GM12878 (cell line): ENCODE results near the gene CARD11. TPM values are rescaled to one million over a fixed set of nuclear protein-coding genes. Genes with fewer than 3 reads are reported as not detected.
"Not testable (repeated sequence)": the region's sequence is repeated elsewhere in the genome, so short reads cannot be mapped to it uniquely, and the experiment has no call there.

ENCODE experiments used
- ATAC-seq: fragments of 200-7000 bp; cut with Tn5 transposase; 3 replicates; pipeline ENCODE4 v1.9.1; 2020; ENCODE audit warnings: mild to moderate bottlenecking, moderate library complexity
- BruUV-seq: library from RNA; stranded (reverse); fragments of 400-500 nt; replicated peaks from 2 replicates; lab custom pipeline; 2021; lab: Mats Ljungman, UMichigan
- CTCF ChIA-PET: fragments of 300-600 bp; sonication (Branson Sonifier 250); formaldehyde crosslinking; extraction: SDS; loops from one replicate; lab custom pipeline; 2021; ENCODE audit warnings: inconsistent platforms; lab: Yijun Ruan, JAX
- POLR2A ChIA-PET: fragments of 350-600 bp; formaldehyde crosslinking; extraction: SDS; loops from one replicate; lab custom pipeline; 2021; ENCODE audit warnings: inconsistent platforms; lab: Charles Lee
- RAD21 ChIA-PET: fragments of 300-600 bp; sonication (Branson Sonifier 250); formaldehyde crosslinking; loops from one replicate; lab custom pipeline; 2023; ENCODE audit warnings: antibody characterized with exemption; ENCODE audit not compliant: unreplicated experiment; lab: Charles Lee
- SMC1A ChIA-PET: fragments of 300-600 bp; sonication (Branson Sonifier 250); formaldehyde crosslinking; loops from one replicate; lab custom pipeline; 2023; ENCODE audit not compliant: unreplicated experiment, uncharacterized antibody; lab: Charles Lee
- DNase-seq: peaks from one replicate; pipeline ENCODE4 v3.0.0-alpha.2; 2011; ENCODE audit warnings: low read depth, low spot score
- FAIRE-seq: peaks from 3 replicates; lab custom pipeline; 2011; peaks lifted over from hg19 to GRCh38; lab: Jason Lieb, UNC
- H2AFZ ChIP-seq: 2 replicates; pipeline ENCODE4 v1.6.0; 2011; ENCODE audit warnings: low read depth, low read length, control low read depth; ENCODE audit not compliant: control insufficient read depth
- H3K27ac ChIP-seq: 2 replicates; pipeline ENCODE4 v1.5.1; 2011; ENCODE audit warnings: control low read depth; ENCODE audit not compliant: control insufficient read depth, insufficient read depth
- H3K27me3 ChIP-seq, 2 experiments: replicated peaks in 1 of 2; 2 replicates each; pipeline versions ENCODE4 v1.6.0 to v1.6.1; 2011; ENCODE audit warnings: low read length in 1 of 2; ENCODE audit not compliant: control insufficient read depth in 2 of 2, insufficient read depth in 2 of 2
- H3K36me3 ChIP-seq, 2 experiments: 2 replicates each; pipeline ENCODE4 v1.5.1; 2011; ENCODE audit warnings: low read length in 1 of 2; ENCODE audit not compliant: control insufficient read depth in 2 of 2, insufficient read depth in 2 of 2
- H3K4me1 ChIP-seq: 2 replicates; pipeline ENCODE4 v1.6.1; 2011; ENCODE audit warnings: mild to moderate bottlenecking, low read length, moderate library complexity, mixed read lengths; ENCODE audit not compliant: control insufficient read depth, insufficient read depth
- H3K4me2 ChIP-seq: 2 replicates; pipeline ENCODE4 v1.6.0; 2011; ENCODE audit warnings: control low read depth; ENCODE audit not compliant: control insufficient read depth, insufficient read depth
- H3K4me3 ChIP-seq: fragments of 200-600 bp; sonication (generic); 2 replicates; pipeline ENCODE4 v1.5.1; 2016
- H3K79me2 ChIP-seq: 2 replicates; pipeline ENCODE4 v1.6.0; 2011; ENCODE audit warnings: low read length; ENCODE audit not compliant: control insufficient read depth, insufficient read depth
- H3K9ac ChIP-seq: 2 replicates; pipeline ENCODE4 v1.8.0; 2011; ENCODE audit warnings: low read length, control low read depth, mixed read lengths; ENCODE audit not compliant: control insufficient read depth, insufficient read depth
- H3K9me3 ChIP-seq: replicated peaks from 3 replicates; pipeline ENCODE4 v1.5.1; 2011; ENCODE audit warnings: mild to moderate bottlenecking, low read length; ENCODE audit not compliant: control insufficient read depth, insufficient read depth
- H4K20me1 ChIP-seq: 2 replicates; pipeline ENCODE4 v1.6.0; 2011; ENCODE audit not compliant: control insufficient read depth, insufficient read depth
- IKZF1 ChIP-seq: fragments of 450-650 bp; conservative IDR thresholded peaks from 2 replicates; pipeline ENCODE4 v1.6.1; 2017; ENCODE audit warnings: antibody characterized with exemption, mild to moderate bottlenecking
- MEF2B ChIP-seq: fragments of 450-650 bp; IDR thresholded peaks from 2 replicates; pipeline ENCODE4 v1.6.1; 2018; ENCODE audit warnings: mild to moderate bottlenecking, moderate library complexity; ENCODE audit not compliant: partially characterized antibody, poor library complexity, severe bottlenecking
- NR2C1 ChIP-seq: fragments of 450-650 bp; IDR thresholded peaks from 2 replicates; pipeline ENCODE4 v1.6.1; 2017; ENCODE audit warnings: antibody characterized with exemption, mild to moderate bottlenecking, moderate library complexity
- NRF1 ChIP-seq: conservative IDR thresholded peaks from 2 replicates; pipeline ENCODE4 v1.6.1; 2011; ENCODE audit warnings: mild to moderate bottlenecking, low read depth, low read length, improper control_type of control experiment
- POLR2A ChIP-seq: IDR thresholded peaks from 2 replicates; pipeline ENCODE4 v1.6.1; 2011; ENCODE audit warnings: low read depth, mild to moderate bottlenecking, low read length
- WGBS: methylation state at CpG from one replicate; pipeline ENCODE4 v1.1.6; 2016; ENCODE audit warnings: low lambda C conversion rate; ENCODE audit not compliant: insufficient replicate concordance, insufficient coverage; ENCODE audit errors: missing lambda C conversion rate; 5-methylcytosine and 5-hydroxymethylcytosine counted together
- in situ Hi-C: fragments of 300-500 bp; cut with MboI; formaldehyde crosslinking; loops from 9 replicates; pipeline ENCODE4 v1.14.3; 2018; ENCODE audit warnings: mixed read lengths
- intact Hi-C: fragments of 100-400 bp; cut with micrococcal nuclease; formaldehyde crosslinking; loops from one replicate; pipeline ENCODE4 v1.14.2; 2022; ENCODE audit not compliant: unreplicated experiment
- polyA plus RNA-seq, 11 experiments: library from polyadenylated mRNA; depleted of rRNA in 4 of 11; unstranded in 6 of 11; stranded (reverse) in 5 of 11; fragments of >200 nt; fragmentation: Nextera tagmentation in 4 of 11; fragmentation: Illumina TruSeq in 1 of 11; extraction: Ambion mirVana in 4 of 11; extraction: Trizol in 1 of 11; gene quantifications; 1 replicate in 1 of 11; 2 replicates in 10 of 11; pipeline versions ENCODE4 v1.2.1 to v1.2.3, GENCODE V29; 2011 to 2016; ENCODE audit warnings: inconsistent platforms in 2 of 11, missing spikeins in 2 of 11, low read depth in 1 of 11
- total RNA-seq, 4 experiments: library from RNA; depleted of rRNA in 3 of 4; stranded (reverse); fragments of >200 nt in 3 of 4; fragmentation: Illumina TruSeq in 1 of 4; extraction: Trizol in 1 of 4; gene quantifications; 2 replicates each; pipeline versions ENCODE4 v1.2.1 to v1.2.3, GENCODE V29; 2013 to 2021
- TF ChIP-seq, protein P1 (sequence below): fragments of 150-350 bp; IDR thresholded peaks from 2 replicates; pipeline ENCODE4 v1.6.1; 2016; ENCODE audit warnings: low read depth, low read length

CARD11 gene
- total and polyA plus RNA-seq, 10 of the 15 experiments (the other 5 are each of a cell fraction or from before 2014, with no cell fraction given), result 0.27 to 72.0 (median 28.4) TPM

GRCh38 chr7:2958416-2959102 is 85.1 kb downstream of the CARD11 start (continued):
- TF ChIP-seq, protein P1, sequence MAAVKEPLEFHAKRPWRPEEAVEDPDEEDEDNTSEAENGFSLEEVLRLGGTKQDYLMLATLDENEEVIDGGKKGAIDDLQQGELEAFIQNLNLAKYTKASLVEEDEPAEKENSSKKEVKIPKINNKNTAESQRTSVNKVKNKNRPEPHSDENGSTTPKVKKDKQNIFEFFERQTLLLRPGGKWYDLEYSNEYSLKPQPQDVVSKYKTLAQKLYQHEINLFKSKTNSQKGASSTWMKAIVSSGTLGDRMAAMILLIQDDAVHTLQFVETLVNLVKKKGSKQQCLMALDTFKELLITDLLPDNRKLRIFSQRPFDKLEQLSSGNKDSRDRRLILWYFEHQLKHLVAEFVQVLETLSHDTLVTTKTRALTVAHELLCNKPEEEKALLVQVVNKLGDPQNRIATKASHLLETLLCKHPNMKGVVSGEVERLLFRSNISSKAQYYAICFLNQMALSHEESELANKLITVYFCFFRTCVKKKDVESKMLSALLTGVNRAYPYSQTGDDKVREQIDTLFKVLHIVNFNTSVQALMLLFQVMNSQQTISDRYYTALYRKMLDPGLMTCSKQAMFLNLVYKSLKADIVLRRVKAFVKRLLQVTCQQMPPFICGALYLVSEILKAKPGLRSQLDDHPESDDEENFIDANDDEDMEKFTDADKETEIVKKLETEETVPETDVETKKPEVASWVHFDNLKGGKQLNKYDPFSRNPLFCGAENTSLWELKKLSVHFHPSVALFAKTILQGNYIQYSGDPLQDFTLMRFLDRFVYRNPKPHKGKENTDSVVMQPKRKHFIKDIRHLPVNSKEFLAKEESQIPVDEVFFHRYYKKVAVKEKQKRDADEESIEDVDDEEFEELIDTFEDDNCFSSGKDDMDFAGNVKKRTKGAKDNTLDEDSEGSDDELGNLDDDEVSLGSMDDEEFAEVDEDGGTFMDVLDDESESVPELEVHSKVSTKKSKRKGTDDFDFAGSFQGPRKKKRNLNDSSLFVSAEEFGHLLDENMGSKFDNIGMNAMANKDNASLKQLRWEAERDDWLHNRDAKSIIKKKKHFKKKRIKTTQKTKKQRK, result no peak
- TF ChIP-seq NRF1 (no peak), POLR2A (no peak), MEF2B (no peak), IKZF1 (no peak), NR2C1 (no peak)

GRCh38 chr7:2957369-2957727 is 86.3 kb downstream of the CARD11 start:
- ATAC-seq, POLR2A ChIA-PET, H3K4me3 ChIP-seq, BruUV-seq, H3K27me3 ChIP-seq, H3K9ac ChIP-seq, H3K9me3 ChIP-seq, H4K20me1 ChIP-seq, H3K4me2 ChIP-seq, in situ Hi-C loops, FAIRE-seq, H3K79me2 ChIP-seq, H3K4me1 ChIP-seq, DNase-seq, intact Hi-C loops, RAD21 ChIA-PET, H3K27ac ChIP-seq, H2AFZ ChIP-seq: not testable (repeated sequence)
- 87% methylated on average over 5 of the region's 5 CpGs for WGBS
- ChIA-PET SMC1A (interaction anchor here (1.1 kb wide), 1 partner anchor 9 kb away, joined by 3 read pairs; no protein-coding TSS in a partner anchor), CTCF (interaction anchor here (0.5 to 1.1 kb wide), 2 partner anchors 70 to 278 kb away, joined by 3 read pairs; no protein-coding TSS in a partner anchor)
- peaks cover 9 to 31% of the 10 kb centered on the region in 2 experiments; a peak in 3 of 4 replicates for H3K36me3 ChIP-seq
